A549 treated with Mapracorat at 1 μM for 4 hours (cell line): ENCODE data around the gene TNFRSF4. TPM values are rescaled to one million over a fixed set of nuclear protein-coding genes. Genes with fewer than 3 reads are reported as not detected.

Experiments
- total RNA-seq: library from RNA; stranded (reverse); fragments of 200-300 nt; extraction: Qiagen RNA extraction; gene quantifications from 5 replicates; pipeline ENCODE4 v1.2.3, GENCODE V29; 2022

The TNFRSF4 gene
- 0.11 to 0.19 TPM (median 0.14 TPM) in 3 of 5 replicates, not detected in the others for total RNA-seq

GRCh38 chr1:1213345-1214265 lies at the start of gene TNFRSF4:
TSS of gene TNFRSF4 (minus strand) at chr1:1214153. CDS start at chr1:1214127, 26 bp downstream.

DNA sequence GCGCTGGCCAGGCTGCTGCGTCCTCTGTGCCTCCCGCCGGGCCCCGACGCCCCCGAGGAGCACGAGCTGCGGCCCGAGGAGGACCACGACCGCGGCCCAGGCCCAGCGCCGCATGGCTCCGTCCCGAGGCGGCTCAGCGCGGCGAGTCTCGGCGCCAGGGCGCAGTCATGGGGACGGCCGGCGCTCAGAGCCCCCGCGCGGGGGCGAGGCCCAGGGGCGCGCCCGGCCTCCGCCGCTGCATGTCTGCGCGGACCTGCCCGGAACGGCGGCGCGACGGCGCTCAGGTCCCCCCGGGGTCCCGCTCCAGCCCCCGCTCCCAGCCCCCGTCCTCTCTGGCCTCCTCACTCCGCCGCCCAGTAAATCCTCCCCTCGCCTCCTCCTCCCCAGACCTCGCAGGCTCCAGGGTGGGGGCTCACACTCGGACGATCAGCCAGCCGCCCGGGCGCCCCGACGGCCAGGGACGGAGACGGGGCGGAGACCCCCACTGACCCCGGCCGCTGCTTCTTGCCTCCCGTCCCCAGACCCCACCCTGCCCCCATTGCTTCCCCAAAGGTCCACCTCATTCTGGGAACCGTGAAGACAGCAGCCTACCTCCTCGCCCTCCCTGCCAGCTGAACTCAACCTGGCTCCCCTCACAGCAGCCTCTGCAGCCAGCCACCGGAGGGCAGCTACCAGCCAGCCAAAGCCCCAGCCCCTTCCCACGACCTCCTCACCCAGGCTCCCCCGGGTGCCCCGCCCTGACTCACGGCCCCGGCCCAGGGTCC lies 32.8 kb upstream of the TNFRSF4 start, which contains the start of gene C1QTNF12:
C1QTNF12 (minus strand) TSS at position 146 of the 764 bp plus-strand sequence; CDS start at position 114, 32 bp downstream.

DNA sequence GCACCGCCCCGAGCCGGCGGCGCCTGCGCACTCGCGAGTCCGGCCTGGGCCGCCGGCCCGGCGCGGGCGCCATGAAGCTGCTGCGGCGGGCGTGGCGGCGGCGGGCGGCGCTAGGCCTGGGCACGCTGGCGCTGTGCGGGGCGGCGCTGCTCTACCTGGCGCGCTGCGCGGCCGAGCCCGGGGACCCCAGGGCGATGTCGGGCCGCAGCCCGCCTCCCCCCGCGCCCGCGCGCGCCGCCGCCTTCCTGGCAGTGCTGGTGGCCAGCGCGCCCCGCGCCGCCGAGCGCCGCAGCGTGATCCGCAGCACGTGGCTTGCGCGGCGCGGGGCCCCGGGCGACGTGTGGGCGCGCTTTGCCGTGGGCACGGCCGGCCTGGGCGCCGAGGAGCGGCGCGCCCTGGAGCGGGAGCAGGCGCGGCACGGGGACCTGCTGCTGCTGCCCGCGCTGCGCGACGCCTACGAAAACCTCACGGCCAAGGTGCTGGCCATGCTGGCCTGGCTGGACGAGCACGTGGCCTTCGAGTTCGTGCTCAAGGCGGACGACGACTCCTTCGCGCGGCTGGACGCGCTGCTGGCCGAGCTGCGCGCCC lies 18.3 kb upstream of the TNFRSF4 start, which contains the start of gene B3GALT6:
B3GALT6 (plus strand) TSS at position 30 of the 588 bp plus-strand sequence; CDS start at position 72, 42 bp downstream.

GRCh38 chr1:1231400-1232207 lies 17.7 kb upstream of the TNFRSF4 start, which contains the start of gene SDF4:
TSS of gene SDF4 (minus strand) at chr1:1232001. CDS start at chr1:1228772, 3,229 bp downstream.

DNA sequence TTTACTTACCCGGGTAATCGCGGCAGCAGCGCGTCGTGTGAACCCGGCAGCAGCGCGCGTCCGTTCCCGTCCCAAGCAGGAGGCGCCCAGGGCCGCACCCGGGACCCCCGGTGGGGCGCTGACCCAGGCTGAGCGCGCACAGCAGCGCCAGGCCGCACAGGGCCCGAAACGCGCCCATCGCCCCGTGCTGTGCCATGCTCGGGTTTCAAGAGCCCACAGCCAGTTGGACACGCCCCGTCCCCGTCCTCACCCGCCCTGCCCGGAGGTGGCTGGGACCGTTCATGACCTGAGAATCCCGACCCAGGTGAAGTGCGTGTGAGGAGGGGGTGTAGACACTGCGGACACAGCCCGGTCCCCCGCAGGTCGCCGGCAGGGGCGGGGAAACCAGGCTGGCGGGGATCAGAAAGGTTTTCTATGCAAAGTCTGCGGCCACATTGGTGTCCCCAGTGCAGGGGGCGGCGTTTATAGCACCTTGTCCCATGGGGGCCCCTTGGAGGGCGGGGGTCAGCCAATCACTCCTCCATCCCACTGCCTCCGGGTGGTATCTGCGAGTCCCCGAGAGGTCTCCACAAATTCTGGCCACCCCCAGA lies 7.5 kb downstream of the TNFRSF4 start, which contains the start of gene TNFRSF18:
TNFRSF18 (minus strand) TSS at position 217 of the 590 bp plus-strand sequence; CDS start at position 196, 21 bp downstream.

GRCh38 chr1:1173793-1174415 lies 40.0 kb downstream of the TNFRSF4 start, which contains the start of gene TTLL10:
TSS of gene TTLL10 (plus strand) at chr1:1173880. CDS start at chr1:1179216, 5,336 bp downstream.

Other genes with a start within 250 kb of the TNFRSF4 start
- gene PLEKHN1, start 247.7 kb downstream of the TNFRSF4 start, total RNA-seq, result 3.6 to 6.3 TPM (median 5.7 TPM) in 5 replicates
- 0.10 to 0.30 TPM (median 0.14 TPM) in 4 of 5 replicates, not detected in the other for gene PERM1, start 232.1 kb downstream of the TNFRSF4 start, total RNA-seq
- gene HES4, start 214.1 kb downstream of the TNFRSF4 start, total RNA-seq, result 22.0 to 73.2 TPM (median 67.5 TPM) in 5 replicates
- 14.5 to 24.2 TPM (median 20.9 TPM) in 5 replicates for gene ISG15, start 200.7 kb downstream of the TNFRSF4 start, total RNA-seq
- 70.3 to 123 TPM (median 118 TPM) in 5 replicates for gene AGRN, start 194.0 kb downstream of the TNFRSF4 start, total RNA-seq
- gene RNF223, start 139.8 kb downstream of the TNFRSF4 start, total RNA-seq, result 0.23 to 0.34 TPM (median 0.27 TPM) in 5 replicates
- gene C1orf159, start 98.1 kb downstream of the TNFRSF4 start, total RNA-seq, result 9.0 to 15.0 TPM (median 13.5 TPM) in 5 replicates
- not detected in 5 replicates for gene TTLL10, start 40.3 kb downstream of the TNFRSF4 start, total RNA-seq
- gene TNFRSF18, start 7.6 kb downstream of the TNFRSF4 start, total RNA-seq, result 0.15 to 0.25 TPM (median 0.15 TPM) in 3 of 5 replicates, not detected in the others
- gene SDF4, start 17.8 kb upstream of the TNFRSF4 start, total RNA-seq, result 101 to 136 TPM (median 127 TPM) in 5 replicates
- gene B3GALT6, start 18.1 kb upstream of the TNFRSF4 start, total RNA-seq, result 9.8 to 19.7 TPM (median 18.1 TPM) in 5 replicates
- 0.80 to 2.0 TPM (median 1.6 TPM) in 5 replicates for gene C1QTNF12, start 32.6 kb upstream of the TNFRSF4 start, total RNA-seq
- gene UBE2J2, start 59.7 kb upstream of the TNFRSF4 start, total RNA-seq, result 34.9 to 47.9 TPM (median 46.3 TPM) in 5 replicates
- gene SCNN1D, start 66.3 kb upstream of the TNFRSF4 start, total RNA-seq, result 0.55 to 1.4 TPM (median 1.1 TPM) in 5 replicates
- gene ACAP3, start 93.8 kb upstream of the TNFRSF4 start, total RNA-seq, result 7.7 to 20.8 TPM (median 16.8 TPM) in 5 replicates
- 15.3 to 25.8 TPM (median 22.7 TPM) in 5 replicates for gene PUSL1, start 94.4 kb upstream of the TNFRSF4 start, total RNA-seq
- 44.9 to 66.1 TPM (median 60.9 TPM) in 5 replicates for gene INTS11, start 110.5 kb upstream of the TNFRSF4 start, total RNA-seq
- gene CPTP, start 110.6 kb upstream of the TNFRSF4 start, total RNA-seq, result 15.0 to 22.7 TPM (median 22.0 TPM) in 5 replicates
- 0.14 to 0.30 TPM (median 0.16 TPM) in 5 replicates for gene TAS1R3, start 117.1 kb upstream of the TNFRSF4 start, total RNA-seq
- 38.7 to 77.6 TPM (median 66.9 TPM) in 5 replicates for gene DVL1, start 135.3 kb upstream of the TNFRSF4 start, total RNA-seq
- gene MXRA8, start 144.4 kb upstream of the TNFRSF4 start, total RNA-seq, result 0.19 to 0.46 TPM (median 0.32 TPM) in 4 of 5 replicates, not detected in the other
- 107 to 186 TPM (median 170 TPM) in 5 replicates for gene AURKAIP1, start 161.1 kb upstream of the TNFRSF4 start, total RNA-seq
- gene CCNL2, start 185.2 kb upstream of the TNFRSF4 start, total RNA-seq, result 42.1 to 63.9 TPM (median 54.3 TPM) in 5 replicates
- 130 to 166 TPM (median 137 TPM) in 5 replicates for gene MRPL20, start 193.1 kb upstream of the TNFRSF4 start, total RNA-seq
- 0.07 to 0.19 TPM in 2 of 5 replicates, not detected in the others for gene ANKRD65, start 207.1 kb upstream of the TNFRSF4 start, total RNA-seq
- gene VWA1, start 221.5 kb upstream of the TNFRSF4 start, total RNA-seq, result 3.6 to 14.7 TPM (median 14.1 TPM) in 5 replicates
- gene ATAD3C, start 235.5 kb upstream of the TNFRSF4 start, total RNA-seq, result not detected in 5 replicates